Ascending aorta (tissue), 2 donors: Measurements from ENCODE around the gene MTNR1B. TPM values are rescaled to one million over a fixed set of nuclear protein-coding genes. Genes with fewer than 3 reads are reported as not detected.

Experiments
- DNase-seq, 2 donors: peaks; one replicate each; pipeline ENCODE4 v3.0.0-alpha.2; 2019; ENCODE audit warnings: low spot score in 2 of 2
- H3K27ac ChIP-seq, 2 donors: fragments of 200-600 bp; sonication (generic); one replicate each; pipeline ENCODE4 v1.5.1; 2016 to 2017; ENCODE audit warnings: mild to moderate bottlenecking in 1 of 2
- H3K27me3 ChIP-seq: fragments of 200-600 bp; sonication (generic); one replicate; pipeline ENCODE4 v1.5.1; 2017
- H3K36me3 ChIP-seq, 2 donors: fragments of 200-600 bp; sonication (generic); one replicate each; pipeline ENCODE4 v1.5.1; 2016
- H3K4me1 ChIP-seq, 2 donors: fragments of 200-600 bp; sonication (generic); one replicate each; pipeline ENCODE4 v1.5.1; 2016 to 2017; ENCODE audit warnings: mild to moderate bottlenecking in 1 of 2
- H3K4me3 ChIP-seq, 2 donors: fragments of 200-600 bp; sonication (generic); one replicate each; pipeline ENCODE4 v1.5.1; 2016 to 2017; ENCODE audit warnings: mild to moderate bottlenecking in 1 of 2
- H3K9me3 ChIP-seq, 2 donors: fragments of 200-600 bp; sonication (generic); one replicate each; pipeline ENCODE4 v1.5.1; 2016
- intact Hi-C: fragments of 100-400 bp; cut with DNase I; formaldehyde crosslinking; loops from one replicate; pipeline ENCODE4 v1.15.1; 2023
- total RNA-seq: library from RNA; depleted of rRNA; stranded (reverse); fragments of >200 nt; gene quantifications from one replicate; pipeline ENCODE4 v1.1.0, GENCODE V29; 2016
- TF ChIP-seq, protein P1 (sequence below), 3 experiments: fragments of 200-600 bp in 2 of 3; fragments of 450-650 bp in 1 of 3; sonication (generic) in 2 of 3; IDR thresholded peaks; one replicate each; pipeline ENCODE4 v1.5.1; 2016 to 2019; ENCODE audit warnings: antibody characterized with exemption in 3 of 3, mild to moderate bottlenecking in 1 of 3, moderate library complexity in 1 of 3

Gene MTNR1B
- total RNA-seq, 1 donor from 2014 or later: not detected

- TF ChIP-seq, protein P1, sequence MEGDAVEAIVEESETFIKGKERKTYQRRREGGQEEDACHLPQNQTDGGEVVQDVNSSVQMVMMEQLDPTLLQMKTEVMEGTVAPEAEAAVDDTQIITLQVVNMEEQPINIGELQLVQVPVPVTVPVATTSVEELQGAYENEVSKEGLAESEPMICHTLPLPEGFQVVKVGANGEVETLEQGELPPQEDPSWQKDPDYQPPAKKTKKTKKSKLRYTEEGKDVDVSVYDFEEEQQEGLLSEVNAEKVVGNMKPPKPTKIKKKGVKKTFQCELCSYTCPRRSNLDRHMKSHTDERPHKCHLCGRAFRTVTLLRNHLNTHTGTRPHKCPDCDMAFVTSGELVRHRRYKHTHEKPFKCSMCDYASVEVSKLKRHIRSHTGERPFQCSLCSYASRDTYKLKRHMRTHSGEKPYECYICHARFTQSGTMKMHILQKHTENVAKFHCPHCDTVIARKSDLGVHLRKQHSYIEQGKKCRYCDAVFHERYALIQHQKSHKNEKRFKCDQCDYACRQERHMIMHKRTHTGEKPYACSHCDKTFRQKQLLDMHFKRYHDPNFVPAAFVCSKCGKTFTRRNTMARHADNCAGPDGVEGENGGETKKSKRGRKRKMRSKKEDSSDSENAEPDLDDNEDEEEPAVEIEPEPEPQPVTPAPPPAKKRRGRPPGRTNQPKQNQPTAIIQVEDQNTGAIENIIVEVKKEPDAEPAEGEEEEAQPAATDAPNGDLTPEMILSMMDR (IDR thresholded peaks at IDR 0.05): no peak
- no peak for DNase-seq
- no peak overlapping the region for H3K27ac ChIP-seq
- no peaks in the 10 kb centered on the region for H3K27me3 ChIP-seq
- H3K4me1 ChIP-seq: no peaks in the 10 kb centered on the region
- no peaks in the 10 kb centered on the region for H3K36me3 ChIP-seq
- no peaks in the 10 kb centered on the region for H3K9me3 ChIP-seq
- intact Hi-C loops: no loop called here
- no peak overlapping the region for H3K4me3 ChIP-seq
Observed at GRCh38 chr11:92986585-92986984, 17.1 kb downstream of the MTNR1B start.

DNA sequence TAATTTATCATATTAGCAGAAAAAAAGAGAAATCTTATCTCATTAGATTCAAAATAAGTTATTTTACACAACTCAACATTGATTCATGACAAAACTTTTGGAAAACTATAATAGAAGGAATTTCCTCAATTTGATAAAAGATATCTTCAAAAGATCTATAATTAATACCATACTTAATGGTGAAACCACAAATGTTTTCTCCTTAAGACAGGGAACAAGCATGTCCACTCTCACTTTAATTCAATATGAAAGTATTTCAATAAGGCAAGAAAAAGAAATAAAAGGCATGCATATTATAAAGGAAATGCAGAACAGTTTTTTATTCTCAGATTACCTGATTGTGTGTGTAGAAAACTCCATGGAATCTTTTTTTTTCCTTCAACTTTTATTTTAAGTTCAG is 23.6 kb downstream of the MTNR1B start:
- TF ChIP-seq, protein P1 (IDR thresholded peaks at IDR 0.05): no peak
- no peak for DNase-seq
- no peak overlapping the region for H3K4me3 ChIP-seq
- no peak overlapping the region for H3K27ac ChIP-seq
- no peaks in the 10 kb centered on the region for H3K4me1 ChIP-seq
- intact Hi-C loops: no loop called here
- no peaks in the 10 kb centered on the region for H3K27me3 ChIP-seq
- H3K9me3 ChIP-seq: no peaks in the 10 kb centered on the region
- no peaks in the 10 kb centered on the region for H3K36me3 ChIP-seq

GRCh38 chr11:93000511-93001476 is 31.3 kb downstream of the MTNR1B start:
- Histone ChIP-seq H3K4me1 (no peaks in the 10 kb centered on the region), H3K9me3 (no peaks in the 10 kb centered on the region), H3K36me3 (no peaks in the 10 kb centered on the region), H3K27me3 (no peaks in the 10 kb centered on the region), H3K4me3 (no peak overlapping the region), H3K27ac (no peak overlapping the region)
- intact Hi-C loops: no loop called here
- DNase-seq: no peak
- TF ChIP-seq, protein P1 (IDR thresholded peaks at IDR 0.05): no peak

- Histone ChIP-seq H3K4me3 (no peak overlapping the region), H3K27me3 (no peaks in the 10 kb centered on the region), H3K4me1 (no peaks in the 10 kb centered on the region), H3K27ac (no peak overlapping the region), H3K9me3 (no peaks in the 10 kb centered on the region), H3K36me3 (no peaks in the 10 kb centered on the region)
- TF ChIP-seq, protein P1 (IDR thresholded peaks at IDR 0.05): no peak
- no peak for DNase-seq
- intact Hi-C loops: no loop called here
Observed at GRCh38 chr11:93001806-93002205, 32.4 kb downstream of the MTNR1B start.

GRCh38 chr11:93002380-93002779 is 32.9 kb downstream of the MTNR1B start:
- Histone ChIP-seq H3K36me3 (no peaks in the 10 kb centered on the region), H3K27ac (no peak overlapping the region), H3K27me3 (no peaks in the 10 kb centered on the region), H3K4me3 (no peak overlapping the region), H3K4me1 (no peaks in the 10 kb centered on the region), H3K9me3 (no peaks in the 10 kb centered on the region)
- intact Hi-C loops: no loop called here
- TF ChIP-seq, protein P1 (IDR thresholded peaks at IDR 0.05): no peak
- no peak for DNase-seq
